HG03558 (cell line): ENCODE data around the gene ZNF791.
A peak's percentile ranks its signal among the peaks of the same experiment; 100 is the strongest.
"Not testable (repeated sequence)": the region's sequence is repeated elsewhere in the genome, so short reads cannot be mapped to it uniquely, and the experiment has no call there.

ENCODE experiments used
- ATAC-seq: cut with Tn5 transposase; IDR thresholded peaks from one replicate; pipeline ENCODE4 v1.9.1; 2021; ENCODE audit warnings: moderate number of reproducible peaks; ENCODE audit not compliant: unreplicated experiment; ENCODE audit errors: extremely low read depth

The ZNF791 gene

GRCh38 chr19:12665281-12665573 lies 54.5 kb downstream of the ZNF791 start:
- ATAC-seq, result no peak

DNA sequence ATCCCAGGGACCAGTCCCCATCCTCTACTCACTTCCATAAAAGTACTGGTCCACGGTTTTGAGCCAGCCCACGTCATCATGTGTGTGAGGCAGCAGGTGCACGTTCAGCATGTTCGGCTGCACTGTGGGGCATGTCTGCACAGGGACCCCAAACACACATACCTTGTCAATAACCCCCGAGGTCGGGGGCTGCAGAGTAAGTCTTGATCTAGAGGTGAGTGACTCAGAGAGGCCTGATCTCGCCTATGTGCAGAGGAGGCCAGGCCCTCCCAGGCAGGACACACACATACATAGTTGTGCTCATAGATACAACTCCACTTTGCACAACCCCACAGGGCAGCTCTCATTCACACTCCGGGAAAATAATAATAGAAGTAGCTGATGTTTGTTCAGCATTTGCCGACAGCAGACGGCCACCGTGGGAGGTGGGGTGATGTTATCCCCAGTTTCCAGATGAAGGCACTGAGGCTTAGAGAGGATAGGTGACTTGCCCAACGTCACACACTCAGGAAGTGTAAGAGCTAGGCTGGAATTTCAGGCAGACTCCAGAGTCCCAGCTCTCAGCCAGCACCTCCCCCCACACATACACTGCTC lies 55.0 kb downstream of the ZNF791 start:
- ATAC-seq, result no peak

DNA sequence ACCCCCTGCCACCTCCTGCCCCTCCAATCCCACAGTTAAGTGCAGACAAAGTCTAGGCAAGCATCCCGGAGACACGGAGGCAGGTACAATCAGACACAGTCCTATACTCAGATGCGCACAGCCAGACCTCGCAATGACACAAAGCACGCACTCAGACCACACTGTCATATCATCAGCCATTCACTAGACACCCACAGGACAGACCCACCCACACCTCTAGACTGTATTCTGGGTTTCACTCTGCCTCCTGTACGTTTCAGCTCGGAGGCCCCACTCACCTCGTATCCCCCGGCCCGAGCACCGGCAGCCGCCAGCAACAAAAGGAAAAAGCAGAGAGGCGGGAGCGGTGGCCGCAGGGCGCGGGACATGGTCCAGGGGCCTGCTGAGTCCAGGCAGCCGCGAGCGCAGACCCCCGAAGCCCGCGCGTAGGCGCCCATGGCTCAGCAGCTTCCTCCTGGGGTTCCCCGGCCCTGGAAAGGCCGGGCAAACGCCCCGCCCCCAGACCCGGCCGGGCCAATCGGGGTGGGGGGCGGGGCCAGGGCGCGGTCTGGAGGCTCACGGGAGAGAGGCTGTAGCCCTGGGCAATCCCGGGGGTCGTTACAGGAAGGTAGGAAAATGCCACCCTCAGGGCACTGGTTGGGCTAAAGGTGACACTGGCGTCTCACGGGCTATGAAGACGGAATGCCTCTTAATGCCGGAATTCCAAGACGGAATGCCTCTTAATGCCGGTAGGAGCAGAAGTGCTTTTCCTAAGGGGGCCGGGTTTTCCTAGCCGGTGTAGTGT lies 55.7 kb downstream of the ZNF791 start, which contains the start of the genes MAN2B1 and WDR83:
Gene MAN2B1, minus strand, starts transcription at position 478 of the 784 bp plus-strand sequence. Its CDS starts 41 bp downstream, at position 437.
Gene WDR83, plus strand, starts transcription at position 543 of the 784 bp plus-strand sequence. CDS start 2,984 bp downstream, outside the sequence.
- no peak for ATAC-seq

GRCh38 chr19:12667731-12668302 lies 57.1 kb downstream of the ZNF791 start:
- ATAC-seq, result no peak

- no peak for ATAC-seq
Measured at GRCh38 chr19:12668346-12668745, 57.6 kb downstream of the ZNF791 start.

- no peak for ATAC-seq
Measured at GRCh38 chr19:12668932-12669269, 58.2 kb downstream of the ZNF791 start.

DNA sequence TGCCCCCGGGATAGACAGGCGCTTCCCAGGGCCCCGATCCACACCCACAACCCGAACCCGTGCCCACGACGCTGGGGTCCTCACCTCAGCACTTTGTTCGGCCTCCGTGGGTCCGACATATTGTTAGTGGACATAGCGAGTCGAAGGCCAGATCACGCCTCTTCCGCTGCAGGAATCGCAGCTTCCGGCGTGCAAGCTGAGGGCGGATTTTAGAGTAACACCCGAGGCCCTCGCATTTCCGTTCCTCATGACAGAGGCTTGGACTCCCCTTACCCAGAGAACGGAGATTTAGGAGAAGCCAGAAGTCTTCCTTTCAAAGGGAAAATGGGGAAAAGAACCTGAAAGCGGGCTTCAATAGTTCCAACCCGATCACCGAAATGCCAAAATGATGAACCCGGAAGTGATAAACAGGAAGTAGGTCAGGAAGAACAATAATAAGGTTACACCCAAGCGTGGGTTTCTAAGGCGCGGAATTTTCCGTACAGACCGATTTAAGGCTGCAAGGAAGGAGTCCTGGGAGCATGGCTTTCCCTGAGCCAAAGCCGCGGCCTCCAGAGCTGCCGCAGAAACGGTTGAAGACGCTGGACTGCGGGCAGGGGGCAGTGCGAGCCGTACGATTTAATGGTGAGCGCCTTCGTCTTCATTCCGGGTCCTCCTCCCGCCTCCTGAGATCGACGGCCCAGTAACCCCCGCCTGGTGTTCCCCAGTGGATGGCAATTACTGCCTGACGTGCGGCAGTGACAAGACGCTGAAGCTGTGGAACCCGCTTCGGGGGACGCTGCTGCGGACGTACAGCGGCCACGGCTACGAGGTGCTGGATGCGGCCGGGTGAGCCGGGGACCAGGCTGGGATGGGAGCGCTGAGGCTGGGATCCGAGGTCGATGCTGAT lies 58.8 kb downstream of the ZNF791 start:
- ATAC-seq, result no peak

GRCh38 chr19:12670159-12670928 lies 59.6 kb downstream of the ZNF791 start:
- ATAC-seq, result no peak

DNA sequence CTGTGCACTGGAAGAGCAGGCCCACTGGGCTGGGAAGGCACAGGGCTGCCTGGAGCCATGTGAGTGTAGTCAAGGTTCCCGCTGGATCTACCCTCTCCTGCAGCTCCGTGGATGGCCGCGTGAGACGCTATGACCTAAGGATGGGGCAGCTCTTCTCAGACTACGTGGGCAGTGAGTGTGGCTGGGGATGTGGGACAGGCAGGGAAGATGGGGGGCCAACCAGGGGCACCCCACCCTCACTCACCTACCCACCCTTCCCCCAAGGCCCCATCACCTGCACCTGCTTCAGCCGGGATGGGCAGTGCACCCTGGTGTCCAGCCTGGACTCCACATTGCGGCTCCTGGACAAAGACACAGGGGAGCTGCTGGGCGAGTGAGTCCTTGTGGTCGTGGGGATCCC lies 62.0 kb downstream of the ZNF791 start:
- ATAC-seq, result no peak

GRCh38 chr19:12675399-12675798 lies 64.7 kb downstream of the ZNF791 start:
- no peak for ATAC-seq

DNA sequence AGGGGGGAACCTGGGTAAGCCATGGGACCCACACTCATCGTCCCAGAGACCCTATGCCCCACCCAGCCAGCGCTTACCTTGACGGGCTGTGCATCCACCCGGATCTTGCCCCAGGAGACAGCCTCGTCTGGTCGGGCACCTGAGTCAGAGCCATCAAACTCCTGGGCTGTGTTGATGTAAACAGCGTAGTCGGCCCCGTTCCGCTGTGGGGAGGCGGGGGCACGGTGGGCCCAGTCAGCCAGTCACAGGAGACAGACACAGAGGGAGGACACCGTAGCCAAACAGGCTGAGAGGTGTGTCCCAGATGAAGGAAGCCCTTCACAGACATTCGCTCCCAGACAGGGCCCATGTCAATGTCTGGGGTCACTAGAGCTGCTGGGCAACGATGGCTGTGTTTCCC lies 65.2 kb downstream of the ZNF791 start:
- ATAC-seq, result no peak

DNA sequence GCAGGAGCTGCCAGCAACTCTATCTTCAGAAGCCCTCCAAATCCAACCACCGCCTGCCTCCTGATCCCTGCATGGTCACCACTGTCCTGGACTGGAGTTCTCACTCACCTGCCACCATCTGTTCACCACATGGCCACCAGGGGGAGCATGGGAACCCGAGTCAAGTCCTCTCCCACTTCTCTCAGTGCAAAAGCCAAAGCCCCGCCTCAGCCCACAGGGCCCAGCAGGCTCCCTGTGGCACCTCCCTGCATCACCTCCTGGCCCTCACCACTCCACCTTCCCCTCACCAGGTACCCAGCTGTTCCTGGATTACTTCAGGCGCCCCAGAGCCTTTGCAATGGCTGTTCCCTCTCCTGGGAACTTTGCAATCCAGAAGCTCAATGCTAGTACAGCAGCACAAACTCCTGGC lies 65.7 kb downstream of the ZNF791 start:
- ATAC-seq, result no peak

DNA sequence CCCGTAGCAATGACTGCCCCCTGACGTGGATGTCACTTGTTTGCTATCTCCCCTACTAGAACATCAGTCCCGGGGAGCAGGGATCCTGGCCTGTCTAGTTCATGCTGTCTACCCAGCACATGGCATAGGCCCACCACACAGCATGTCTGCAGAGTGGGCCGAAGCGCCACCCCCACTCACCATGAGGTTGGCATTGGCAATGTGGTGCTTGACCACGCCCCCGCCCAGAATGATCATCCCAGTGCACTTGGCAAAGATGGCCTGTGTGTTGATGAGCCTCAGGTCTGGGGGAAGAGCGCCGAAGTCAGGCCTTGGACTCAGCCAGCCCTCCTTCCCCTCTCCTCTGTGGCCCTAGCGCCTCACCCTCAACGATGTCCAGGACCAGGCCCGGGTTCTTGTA lies 66.2 kb downstream of the ZNF791 start:
- ATAC-seq, result no peak

- ATAC-seq, result not testable (repeated sequence)
Measured at GRCh38 chr19:12678039-12678438, 67.3 kb downstream of the ZNF791 start.

DNA sequence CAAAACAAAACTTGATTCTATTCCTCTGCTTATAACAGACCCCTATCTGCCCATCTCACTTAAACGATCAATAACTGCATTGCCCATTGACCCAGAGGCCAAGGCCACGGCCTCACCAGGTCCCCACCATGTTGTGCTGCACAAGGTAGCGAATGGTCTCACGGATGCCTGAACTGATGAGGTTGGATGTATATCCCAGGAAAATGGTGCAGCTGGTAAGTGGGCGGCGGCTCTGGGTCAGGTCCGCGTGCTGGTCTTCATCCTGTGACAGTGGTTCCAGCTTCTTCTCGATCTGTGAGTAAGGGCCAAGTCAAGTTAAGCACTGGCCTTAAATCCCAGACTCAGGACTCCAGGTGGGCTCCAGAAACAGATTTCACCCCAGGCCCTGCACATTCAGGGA lies 69.3 kb downstream of the ZNF791 start:
- no peak for ATAC-seq

- peak; percentile 55 for ATAC-seq
Measured at GRCh38 chr19:12681074-12681987, 70.6 kb downstream of the ZNF791 start, which contains the start of gene DHPS. TSS of gene DHPS (minus strand) at chr19:12681880. CDS start at chr19:12681766, 114 bp downstream.
